Measurements from ENCODE around the gene HIRIP3.
"Not testable (repeated sequence)": the region's sequence is repeated elsewhere in the genome, so short reads cannot be mapped to it uniquely, and the experiment has no call there.

Gene HIRIP3

DNA sequence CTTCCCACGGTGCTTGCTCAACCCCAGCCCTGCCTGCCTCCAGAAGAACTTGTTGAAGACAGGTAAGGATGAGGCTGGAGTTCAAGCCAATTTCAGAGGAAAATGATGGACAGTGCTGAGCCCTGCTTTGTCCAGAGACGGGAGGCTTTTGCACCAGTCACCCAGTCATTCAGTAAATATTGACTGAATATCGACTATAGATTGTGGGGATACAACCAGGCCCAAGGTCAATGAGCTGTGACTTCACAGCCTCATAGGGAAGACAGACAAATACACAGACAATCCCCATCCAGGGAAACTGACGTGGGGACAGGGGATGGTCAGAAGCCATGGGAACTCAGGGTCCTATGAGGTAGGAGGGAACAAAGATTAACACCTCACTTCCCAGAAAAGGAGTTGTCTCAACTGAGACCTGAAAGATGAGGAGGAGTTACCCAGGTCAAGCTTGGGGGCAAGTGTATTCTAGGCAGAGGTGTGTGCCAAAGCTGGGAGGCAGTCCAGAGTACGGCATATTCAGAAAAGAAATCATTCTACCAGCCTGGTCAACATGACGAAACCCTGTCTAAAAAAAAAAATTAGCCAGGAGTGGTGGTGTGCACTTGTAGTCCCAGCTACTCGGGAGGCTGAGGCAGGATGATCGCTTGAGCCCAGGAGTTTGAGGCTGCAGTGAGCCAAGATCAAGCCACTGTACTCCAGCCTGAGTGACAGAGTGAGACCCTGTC, 21.3 kb upstream of the HIRIP3 start:
- Histone ChIP-seq H3K27ac (ENCODE audit: low read length) (no peak overlapping the region), H3K36me3 (ENCODE audit: control insufficient read depth, insufficient read depth, low read length) (no peaks in the 10 kb centered on the region), H3K27me3 (ENCODE audit: control insufficient read depth, insufficient read depth, low read length) (no peaks in the 10 kb centered on the region), H3K4me3 (ENCODE audit: low read length) (no peak overlapping the region), H3K9me3 (ENCODE audit: control insufficient read depth, insufficient read depth, low read length) (no peaks in the 10 kb centered on the region), H3K4me1 (ENCODE audit: control insufficient read depth, insufficient read depth, low read length) (no peaks in the 10 kb centered on the region)
- WGBS (ENCODE audit: insufficient coverage, insufficient read length): no CpG with 5 or more reads among the region's 8 CpGs
- DNase-seq (ENCODE audit: low read depth, low spot score): no peak

GRCh38 chr16:30015450-30015849, 20.0 kb upstream of the HIRIP3 start:
- not testable (repeated sequence) for DNase-seq (ENCODE audit: low read depth, low spot score); H3K27ac ChIP-seq (ENCODE audit: low read length); H3K4me1 ChIP-seq (ENCODE audit: control insufficient read depth, insufficient read depth, low read length); H3K4me3 ChIP-seq (ENCODE audit: low read length); H3K27me3 ChIP-seq (ENCODE audit: control insufficient read depth, insufficient read depth, low read length); H3K36me3 ChIP-seq (ENCODE audit: control insufficient read depth, insufficient read depth, low read length); H3K9me3 ChIP-seq (ENCODE audit: control insufficient read depth, insufficient read depth, low read length)
- WGBS (ENCODE audit: insufficient coverage, insufficient read length): no CpG with 5 or more reads among the region's 7 CpGs

GRCh38 chr16:30012598-30012997, 17.2 kb upstream of the HIRIP3 start:
- H3K4me3 ChIP-seq (ENCODE audit: low read length); H3K27ac ChIP-seq (ENCODE audit: low read length); H3K36me3 ChIP-seq (ENCODE audit: control insufficient read depth, insufficient read depth, low read length); H3K9me3 ChIP-seq (ENCODE audit: control insufficient read depth, insufficient read depth, low read length); DNase-seq (ENCODE audit: low read depth, low spot score); H3K4me1 ChIP-seq (ENCODE audit: control insufficient read depth, insufficient read depth, low read length); H3K27me3 ChIP-seq (ENCODE audit: control insufficient read depth, insufficient read depth, low read length): not testable (repeated sequence)
- no CpG with 5 or more reads among the region's 14 CpGs for WGBS (ENCODE audit: insufficient coverage, insufficient read length)

DNA sequence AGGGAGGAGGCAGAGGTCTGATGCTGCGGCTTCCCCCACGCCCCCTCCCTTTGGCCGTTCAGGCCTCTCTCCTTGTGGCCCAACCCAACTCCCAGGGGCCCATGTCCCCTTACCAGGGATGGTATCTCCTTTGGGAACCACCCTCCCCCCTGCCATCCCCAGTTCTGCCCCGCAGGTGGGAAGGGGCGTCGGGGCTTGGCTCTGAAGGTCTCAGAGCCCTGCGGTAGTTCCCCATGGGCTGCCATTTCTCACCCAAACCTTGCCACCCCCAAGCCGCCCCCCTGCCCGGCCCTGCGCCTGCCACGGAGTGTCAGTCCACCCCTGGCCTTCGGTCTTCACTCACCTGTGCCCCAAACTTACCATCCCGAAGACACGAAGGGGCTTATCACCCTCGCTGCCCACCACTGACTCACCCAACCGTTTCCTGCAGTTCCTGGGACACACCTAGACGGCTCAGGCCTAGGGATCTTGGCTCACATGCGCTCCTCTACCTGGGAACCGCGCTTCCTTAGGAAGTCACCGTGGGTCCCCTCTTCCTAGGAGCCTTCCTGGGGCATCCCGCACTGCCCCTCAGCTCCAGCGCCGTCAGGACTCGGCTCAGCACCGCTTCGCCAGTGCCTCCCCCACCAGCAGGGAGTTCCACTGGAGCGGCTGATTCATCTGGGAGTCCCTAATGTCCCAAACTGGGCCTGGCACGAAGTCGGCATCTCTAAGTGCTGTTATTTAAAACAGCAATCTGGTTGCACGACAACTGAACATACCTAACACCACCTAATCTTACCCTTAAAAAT, 16.5 kb upstream of the HIRIP3 start:
- Histone ChIP-seq H3K4me3 (ENCODE audit: low read length) (peak overlapping the region; percentile 90; the same call in 1 of the 2 replicates), H3K4me1 (ENCODE audit: control insufficient read depth, insufficient read depth, low read length) (peaks cover 3% of the 10 kb centered on the region), H3K36me3 (ENCODE audit: control insufficient read depth, insufficient read depth, low read length) (no peaks in the 10 kb centered on the region), H3K9me3 (ENCODE audit: control insufficient read depth, insufficient read depth, low read length) (no peaks in the 10 kb centered on the region), H3K27me3 (ENCODE audit: control insufficient read depth, insufficient read depth, low read length) (peaks cover 2% of the 10 kb centered on the region; the same call in 1 of the 2 replicates), H3K27ac (ENCODE audit: low read length) (no peak overlapping the region)
- DNase-seq (ENCODE audit: low read depth, low spot score): no peak
- WGBS (ENCODE audit: insufficient coverage, insufficient read length): no CpG with 5 or more reads among the region's 31 CpGs

DNA sequence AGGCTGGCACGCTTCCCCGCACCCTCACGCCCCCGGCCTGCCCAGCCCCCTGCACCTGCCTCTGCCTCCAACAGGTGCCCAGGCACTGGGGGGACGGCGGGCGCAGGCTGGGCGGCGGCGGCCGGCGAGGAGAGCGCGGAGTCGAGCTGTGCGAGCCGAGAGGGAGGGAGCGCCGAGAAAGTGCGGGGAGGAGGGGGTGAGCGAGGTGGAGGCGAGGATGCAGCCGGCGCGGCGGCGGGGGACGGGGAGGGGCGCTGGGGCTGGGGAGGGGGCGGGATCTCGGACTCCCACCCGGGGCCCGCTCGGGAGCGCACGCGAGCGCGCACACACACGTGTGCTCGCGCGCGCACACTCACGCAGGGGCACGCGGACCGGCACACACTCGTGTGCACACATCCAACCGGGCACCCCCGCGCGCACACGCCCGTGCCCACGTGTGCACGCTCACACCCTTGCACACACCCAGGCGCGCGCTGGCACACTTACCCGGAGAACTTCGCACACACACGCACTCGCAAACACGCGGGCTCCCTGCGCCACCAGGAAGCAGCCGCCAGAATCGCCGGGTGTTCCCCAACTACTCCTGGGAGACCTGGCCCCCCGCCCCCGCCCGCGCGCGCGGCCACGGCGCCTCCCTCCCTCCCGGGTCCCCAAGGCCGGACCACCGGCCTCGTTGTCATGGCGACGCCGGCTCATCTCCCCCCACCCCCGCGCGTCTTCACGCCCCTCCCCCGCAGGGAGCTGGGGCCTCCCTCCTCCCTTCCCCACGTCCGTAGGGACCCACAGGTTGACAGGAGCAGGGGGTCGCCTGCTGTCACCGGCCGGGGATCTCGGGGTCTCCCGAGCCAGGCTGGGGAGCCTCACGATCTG, 15.7 kb upstream of the HIRIP3 start, which contains the start of gene DOC2A:
TSS of gene DOC2A (minus strand) at position 184 of the 870 bp plus-strand sequence. CDS start 805 bp downstream, outside the sequence.
- no CpG with 5 or more reads among the region's 99 CpGs for WGBS (ENCODE audit: insufficient coverage, insufficient read length)
- H3K36me3 ChIP-seq (ENCODE audit: control insufficient read depth, insufficient read depth, low read length): peaks cover 1% of the 10 kb centered on the region; the same call in 1 of the 2 replicates
- H3K4me3 ChIP-seq (ENCODE audit: low read length): peak within 1 kb of the TSS; percentile 90
- no peaks in the 10 kb centered on the region for H3K9me3 ChIP-seq (ENCODE audit: control insufficient read depth, insufficient read depth, low read length)
- H3K4me1 ChIP-seq (ENCODE audit: control insufficient read depth, insufficient read depth, low read length): peaks cover 3% of the 10 kb centered on the region
- H3K27me3 ChIP-seq (ENCODE audit: control insufficient read depth, insufficient read depth, low read length): peaks cover 2% of the 10 kb centered on the region; the same call in 1 of the 2 replicates
- DNase-seq (ENCODE audit: low read depth, low spot score): no peak
- H3K27ac ChIP-seq (ENCODE audit: low read length): no peak within 1 kb of the TSS

GRCh38 chr16:30009990-30010843, 14.8 kb upstream of the HIRIP3 start:
- peaks cover 2% of the 10 kb centered on the region; the same call in 1 of the 2 replicates for H3K27me3 ChIP-seq (ENCODE audit: control insufficient read depth, insufficient read depth, low read length)
- no peak overlapping the region for H3K27ac ChIP-seq (ENCODE audit: low read length)
- H3K4me1 ChIP-seq (ENCODE audit: control insufficient read depth, insufficient read depth, low read length): peaks cover 3% of the 10 kb centered on the region
- H3K9me3 ChIP-seq (ENCODE audit: control insufficient read depth, insufficient read depth, low read length): no peaks in the 10 kb centered on the region
- DNase-seq (ENCODE audit: low read depth, low spot score): no peak
- H3K36me3 ChIP-seq (ENCODE audit: control insufficient read depth, insufficient read depth, low read length): peaks cover 4% of the 10 kb centered on the region; the same call in 1 of the 2 replicates
- peak overlapping the region; percentile 90 for H3K4me3 ChIP-seq (ENCODE audit: low read length)
- no CpG with 5 or more reads among the region's 34 CpGs for WGBS (ENCODE audit: insufficient coverage, insufficient read length)

- no CpG with 5 or more reads among the region's 26 CpGs for WGBS (ENCODE audit: insufficient coverage, insufficient read length)
- H3K27ac ChIP-seq (ENCODE audit: low read length): no peak overlapping the region
Measured at GRCh38 chr16:30009085-30009862, 13.9 kb upstream of the HIRIP3 start.

GRCh38 chr16:30007378-30007895, 12.0 kb upstream of the HIRIP3 start:
- peaks cover 3% of the 10 kb centered on the region for H3K4me1 ChIP-seq (ENCODE audit: control insufficient read depth, insufficient read depth, low read length)
- no peak overlapping the region for H3K4me3 ChIP-seq (ENCODE audit: low read length)
- DNase-seq (ENCODE audit: low read depth, low spot score): no peak
- WGBS (ENCODE audit: insufficient coverage, insufficient read length): no CpG with 5 or more reads among the region's 11 CpGs
- peaks cover 2% of the 10 kb centered on the region; the same call in 1 of the 2 replicates for H3K27me3 ChIP-seq (ENCODE audit: control insufficient read depth, insufficient read depth, low read length)
- no peaks in the 10 kb centered on the region for H3K9me3 ChIP-seq (ENCODE audit: control insufficient read depth, insufficient read depth, low read length)
- no peak overlapping the region for H3K27ac ChIP-seq (ENCODE audit: low read length)
- H3K36me3 ChIP-seq (ENCODE audit: control insufficient read depth, insufficient read depth, low read length): peaks cover 13% of the 10 kb centered on the region

More at GRCh38 chr16:30009085-30009862, 13.9 kb upstream of the HIRIP3 start:
- DNase-seq (ENCODE audit: low read depth, low spot score): no peak
- peaks cover 2% of the 10 kb centered on the region; the same call in 1 of the 2 replicates for H3K27me3 ChIP-seq (ENCODE audit: control insufficient read depth, insufficient read depth, low read length)
- no peak overlapping the region for H3K4me3 ChIP-seq (ENCODE audit: low read length)
- no peaks in the 10 kb centered on the region for H3K9me3 ChIP-seq (ENCODE audit: control insufficient read depth, insufficient read depth, low read length)
- peaks cover 4% of the 10 kb centered on the region; the same call in 1 of the 2 replicates for H3K36me3 ChIP-seq (ENCODE audit: control insufficient read depth, insufficient read depth, low read length)
- peaks cover 3% of the 10 kb centered on the region for H3K4me1 ChIP-seq (ENCODE audit: control insufficient read depth, insufficient read depth, low read length)
